BJ (cell line): ENCODE measurements around the gene RDH14. TPM values are rescaled to one million over a fixed set of nuclear protein-coding genes. Genes with fewer than 3 reads are reported as not detected.

Experiments
- CTCF ChIA-PET: fragments of 350-600 bp; formaldehyde crosslinking; extraction: SDS; loops from one replicate; lab custom pipeline; 2021; ENCODE audit warnings: antibody characterized with exemption, inconsistent platforms; lab: Yijun Ruan, JAX
- POLR2A ChIA-PET: fragments of 300-600 bp; sonication (Branson Sonifier 250); formaldehyde crosslinking; extraction: SDS; loops from one replicate; lab custom pipeline; 2021; ENCODE audit warnings: antibody characterized with exemption; lab: Charles Lee
- DNase-seq: peaks from one replicate; pipeline ENCODE4 v3.0.0-alpha.2; 2011; ENCODE audit warnings: low read depth
- H3K27me3 ChIP-seq: 2 replicates; pipeline ENCODE4 v1.6.0; 2011; ENCODE audit warnings: low read length; ENCODE audit not compliant: control insufficient read depth, insufficient read depth
- H3K36me3 ChIP-seq: 2 replicates; pipeline ENCODE4 v1.5.1; 2011; ENCODE audit warnings: low read length; ENCODE audit not compliant: control insufficient read depth, insufficient read depth
- H3K4me3 ChIP-seq: 2 replicates; pipeline ENCODE4 v1.5.1; 2011; ENCODE audit warnings: low read depth, mild to moderate bottlenecking, control low read depth, low read length
- polyA plus RNA-seq: library from polyadenylated mRNA; depleted of rRNA; stranded (reverse); fragments of >200 nt; gene quantifications from 2 replicates; pipeline ENCODE4 v1.2.3, GENCODE V29; 2011
- TF ChIP-seq, protein P1 (sequence below): IDR thresholded peaks from 2 replicates; pipeline ENCODE4 v1.5.1; 2011; ENCODE audit warnings: low read depth, mild to moderate bottlenecking, control low read depth, inconsistent platforms, low read length, moderate library complexity; ENCODE audit not compliant: insufficient read depth

RDH14 gene
- polyA plus RNA-seq, 1 experiment: 13.1 TPM

DNA sequence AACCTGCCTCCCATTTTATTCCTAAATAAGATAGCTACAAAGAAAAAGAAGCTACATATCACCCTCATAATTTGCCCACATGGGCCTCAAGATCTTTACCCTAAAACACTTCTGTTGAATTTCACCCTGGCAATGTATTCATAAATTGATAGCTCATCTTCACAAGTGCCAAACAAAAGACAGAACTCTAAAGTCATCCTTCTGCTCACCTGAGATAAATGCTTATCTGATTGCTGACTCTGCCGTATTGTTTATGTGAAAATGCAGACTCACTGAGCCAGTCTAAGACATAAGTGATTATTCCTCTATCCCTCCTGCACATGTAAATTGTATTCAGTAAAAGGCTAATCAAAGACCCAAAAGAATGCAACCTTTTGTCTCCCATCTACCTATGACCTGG, 2.0 kb downstream of the RDH14 start:
- H3K4me3 ChIP-seq: no peak overlapping the region
- TF ChIP-seq, protein P1, sequence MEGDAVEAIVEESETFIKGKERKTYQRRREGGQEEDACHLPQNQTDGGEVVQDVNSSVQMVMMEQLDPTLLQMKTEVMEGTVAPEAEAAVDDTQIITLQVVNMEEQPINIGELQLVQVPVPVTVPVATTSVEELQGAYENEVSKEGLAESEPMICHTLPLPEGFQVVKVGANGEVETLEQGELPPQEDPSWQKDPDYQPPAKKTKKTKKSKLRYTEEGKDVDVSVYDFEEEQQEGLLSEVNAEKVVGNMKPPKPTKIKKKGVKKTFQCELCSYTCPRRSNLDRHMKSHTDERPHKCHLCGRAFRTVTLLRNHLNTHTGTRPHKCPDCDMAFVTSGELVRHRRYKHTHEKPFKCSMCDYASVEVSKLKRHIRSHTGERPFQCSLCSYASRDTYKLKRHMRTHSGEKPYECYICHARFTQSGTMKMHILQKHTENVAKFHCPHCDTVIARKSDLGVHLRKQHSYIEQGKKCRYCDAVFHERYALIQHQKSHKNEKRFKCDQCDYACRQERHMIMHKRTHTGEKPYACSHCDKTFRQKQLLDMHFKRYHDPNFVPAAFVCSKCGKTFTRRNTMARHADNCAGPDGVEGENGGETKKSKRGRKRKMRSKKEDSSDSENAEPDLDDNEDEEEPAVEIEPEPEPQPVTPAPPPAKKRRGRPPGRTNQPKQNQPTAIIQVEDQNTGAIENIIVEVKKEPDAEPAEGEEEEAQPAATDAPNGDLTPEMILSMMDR: no peak
- H3K27me3 ChIP-seq: no peaks in the 10 kb centered on the region
- DNase-seq: no peak
- ChIA-PET POLR2A (no interaction called here), CTCF (interaction anchor here (1.3 to 1.4 kb wide), 2 partner anchors 23 to 188 kb away, joined by 3 to 5 read pairs; no protein-coding TSS in a partner anchor)
- H3K36me3 ChIP-seq: 0 out of 2 replicates have a peak, but pooled peaks cover 3% of the 10 kb centered on the region

DNA sequence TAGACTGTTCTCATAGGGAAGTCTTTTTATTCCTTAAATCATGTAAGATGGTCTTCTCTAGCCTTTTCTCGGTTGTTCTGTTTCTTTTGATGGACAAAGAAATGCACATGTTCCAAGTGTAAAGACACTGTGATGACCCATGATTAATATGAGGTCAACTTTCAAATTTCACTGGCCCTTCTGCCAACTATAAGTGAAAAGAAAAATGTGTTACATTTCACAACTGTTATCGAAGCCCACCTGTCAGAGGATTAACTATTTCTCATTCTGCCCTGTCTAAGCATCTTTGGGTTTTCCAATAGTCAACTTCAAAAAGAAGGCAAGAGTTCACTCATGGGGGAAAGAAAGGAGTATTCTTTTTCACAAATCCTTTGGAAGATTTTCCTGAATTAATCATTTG, 3.3 kb downstream of the RDH14 start:
- CTCF ChIA-PET: no interaction called here
- Histone ChIP-seq H3K36me3 (0 out of 2 replicates have a peak, but pooled peaks cover 3% of the 10 kb centered on the region), H3K27me3 (no peaks in the 10 kb centered on the region), H3K4me3 (no peak overlapping the region)
- POLR2A ChIA-PET: no interaction called here
- no peak for DNase-seq
- TF ChIP-seq, protein P1: no peak

DNA sequence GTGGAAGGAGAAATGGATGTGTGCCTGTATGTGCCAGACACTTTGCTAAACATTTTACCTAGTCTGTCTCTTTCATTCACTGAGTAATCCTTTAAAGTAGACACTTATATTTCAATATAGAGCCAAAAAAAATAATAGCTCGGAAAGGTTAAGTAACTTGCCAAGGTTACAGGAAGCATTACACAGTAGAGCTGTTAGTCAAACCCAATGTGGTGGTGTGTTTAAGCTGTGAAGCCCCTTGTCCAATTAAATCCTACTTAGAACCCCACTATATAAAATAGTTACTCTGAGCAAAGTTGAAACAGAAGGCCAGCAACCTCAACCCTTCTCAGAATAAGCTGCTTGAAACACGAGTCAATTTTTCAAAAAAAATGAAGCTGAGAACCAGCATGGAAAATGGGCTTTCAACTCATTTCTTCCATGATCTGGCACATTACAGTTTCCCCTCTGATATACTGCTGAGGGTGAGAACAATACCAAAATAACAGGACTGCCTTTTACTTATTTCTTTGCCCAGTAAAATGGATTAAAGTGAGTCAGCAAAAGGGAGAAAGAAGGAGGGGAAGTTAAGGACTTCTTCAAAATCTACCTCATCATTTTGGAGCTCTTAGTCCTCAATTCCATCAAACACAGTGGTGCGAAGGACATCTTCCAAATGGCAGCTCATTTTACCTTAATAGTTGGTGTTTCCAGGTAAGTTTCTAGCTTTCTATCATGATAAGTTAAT, 7.9 kb downstream of the RDH14 start:
- Histone ChIP-seq H3K4me3 (no peak overlapping the region), H3K36me3 (0 out of 2 replicates have a peak, but pooled peaks cover 3% of the 10 kb centered on the region), H3K27me3 (no peaks in the 10 kb centered on the region)
- TF ChIP-seq, protein P1: no peak
- CTCF ChIA-PET: interaction anchor here (0.8 kb wide), 2 partner anchors 32 kb away, joined by 3 read pairs; no protein-coding TSS in a partner anchor
- POLR2A ChIA-PET: no interaction called here
- no peak for DNase-seq

DNA sequence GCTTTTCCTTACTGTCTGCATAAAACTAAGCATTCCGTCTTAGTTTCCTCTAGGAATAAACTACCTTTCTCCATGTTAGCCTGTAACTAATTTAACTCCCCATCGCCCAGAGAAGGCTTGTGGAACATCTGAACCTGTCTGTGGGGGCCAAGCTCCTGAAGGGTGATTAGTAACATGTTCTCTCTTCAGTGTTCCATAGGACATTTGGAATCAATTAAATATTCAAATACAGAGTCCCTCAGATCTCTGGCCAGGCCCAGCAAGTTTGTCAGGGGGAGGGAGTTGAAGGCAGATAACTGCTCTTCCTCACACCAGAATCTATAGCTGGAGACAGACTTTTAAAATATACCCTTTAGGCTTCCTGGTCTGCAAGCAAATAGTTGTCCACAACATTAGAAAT, 8.8 kb downstream of the RDH14 start:
- ChIA-PET CTCF (interaction anchor here (0.6 kb wide), 1 partner anchor 10 kb away, joined by 3 read pairs; no protein-coding TSS in a partner anchor), POLR2A (no interaction called here)
- Histone ChIP-seq H3K4me3 (no peak overlapping the region), H3K36me3 (0 out of 2 replicates have a peak, but pooled peaks cover 3% of the 10 kb centered on the region), H3K27me3 (no peaks in the 10 kb centered on the region)
- TF ChIP-seq, protein P1: no peak
- DNase-seq: no peak

DNA sequence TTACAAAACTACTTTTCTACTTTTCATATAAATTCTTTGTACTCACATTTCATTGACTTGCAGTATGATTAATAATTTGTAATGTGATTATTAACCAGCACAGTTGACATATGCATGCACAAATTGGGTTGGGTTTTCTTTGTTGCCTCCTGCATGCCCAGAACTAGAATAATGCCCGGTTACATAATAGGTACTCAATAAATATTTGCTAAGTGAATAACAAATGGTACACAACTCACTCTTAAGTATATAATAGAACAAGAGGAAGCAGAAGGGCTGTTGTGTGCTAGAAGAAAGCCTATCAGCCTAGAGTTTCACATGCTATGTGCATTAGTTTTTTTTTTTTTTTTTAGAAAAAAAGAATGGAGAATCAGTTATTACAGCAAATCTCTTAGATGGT, 9.3 kb downstream of the RDH14 start:
- no peaks in the 10 kb centered on the region for H3K27me3 ChIP-seq
- H3K36me3 ChIP-seq: 0 out of 2 replicates have a peak, but pooled peaks cover 3% of the 10 kb centered on the region
- POLR2A ChIA-PET: no interaction called here
- CTCF ChIA-PET: no interaction called here
- TF ChIP-seq, protein P1: no peak
- no peak for DNase-seq
- no peak overlapping the region for H3K4me3 ChIP-seq
